ENCODE measurements around the gene RASAL3.

The RASAL3 gene

GRCh38 chr19:15452111-15453047 lies 12.0 kb downstream of the RASAL3 start:
- DNase-seq, result peak; percentile 63
- in situ Hi-C loops (cut with MboI; ENCODE audit: low pct_unique_long_range_greater_than_20kb, low sequenced_read_pairs), result no loop called here

GRCh38 chr19:15450528-15450890 lies 13.8 kb downstream of the RASAL3 start:
- in situ Hi-C loops (cut with MboI; ENCODE audit: low pct_unique_long_range_greater_than_20kb, low sequenced_read_pairs), result no loop called here
- no peak for DNase-seq

GRCh38 chr19:15449620-15450527 lies 14.5 kb downstream of the RASAL3 start, which contains the start of gene WIZ:
Gene WIZ, minus strand, starts transcription at chr19:15449956. Its CDS starts 1,649 bp downstream, at chr19:15448307.
- peak; percentile 26 for DNase-seq

GRCh38 chr19:15448778-15449619 lies 15.3 kb downstream of the RASAL3 start:
- no peak for DNase-seq
- in situ Hi-C loops (cut with MboI; ENCODE audit: low pct_unique_long_range_greater_than_20kb, low sequenced_read_pairs), result no loop called here

More at GRCh38 chr19:15449620-15450527, 14.5 kb downstream of the RASAL3 start, which contains the start of gene WIZ:
- in situ Hi-C loops (cut with MboI; ENCODE audit: low pct_unique_long_range_greater_than_20kb, low sequenced_read_pairs), result no loop called here

- in situ Hi-C loops (cut with MboI; ENCODE audit: low pct_unique_long_range_greater_than_20kb, low sequenced_read_pairs), result no loop called here
- DNase-seq, result no peak
Observed at GRCh38 chr19:15448044-15448777, 16.1 kb downstream of the RASAL3 start.

- DNase-seq, result no peak
Observed at GRCh38 chr19:15447057-15447456, 17.3 kb downstream of the RASAL3 start.

GRCh38 chr19:15445807-15446376 lies 18.5 kb downstream of the RASAL3 start:
- in situ Hi-C loops (cut with MboI; ENCODE audit: low pct_unique_long_range_greater_than_20kb, low sequenced_read_pairs), result no loop called here

More at GRCh38 chr19:15447057-15447456, 17.3 kb downstream of the RASAL3 start:
- in situ Hi-C loops (cut with MboI; ENCODE audit: low pct_unique_long_range_greater_than_20kb, low sequenced_read_pairs), result no loop called here

GRCh38 chr19:15445227-15445605 lies 19.1 kb downstream of the RASAL3 start:
- DNase-seq, result no peak
- in situ Hi-C loops (cut with MboI; ENCODE audit: low pct_unique_long_range_greater_than_20kb, low sequenced_read_pairs), result no loop called here

More at GRCh38 chr19:15445807-15446376, 18.5 kb downstream of the RASAL3 start:
- DNase-seq, result no peak

GRCh38 chr19:15444505-15445226 lies 19.7 kb downstream of the RASAL3 start:
- in situ Hi-C loops (cut with MboI; ENCODE audit: low pct_unique_long_range_greater_than_20kb, low sequenced_read_pairs), result no loop called here
- no peak for DNase-seq

GRCh38 chr19:15443838-15444237 lies 20.5 kb downstream of the RASAL3 start:
- in situ Hi-C loops (cut with MboI; ENCODE audit: low pct_unique_long_range_greater_than_20kb, low sequenced_read_pairs), result no loop called here
- no peak for DNase-seq

GRCh38 chr19:15443325-15443724 lies 21.0 kb downstream of the RASAL3 start:
- DNase-seq, result no peak
- in situ Hi-C loops (cut with MboI; ENCODE audit: low pct_unique_long_range_greater_than_20kb, low sequenced_read_pairs), result no loop called here

GRCh38 chr19:15442142-15442920 lies 22.0 kb downstream of the RASAL3 start:
- in situ Hi-C loops (cut with MboI; ENCODE audit: low pct_unique_long_range_greater_than_20kb, low sequenced_read_pairs), result no loop called here
- no peak for DNase-seq

- no peak for DNase-seq
- in situ Hi-C loops (cut with MboI; ENCODE audit: low pct_unique_long_range_greater_than_20kb, low sequenced_read_pairs), result no loop called here
Observed at GRCh38 chr19:15441317-15441716, 23.0 kb downstream of the RASAL3 start.

- in situ Hi-C loops (cut with MboI; ENCODE audit: low pct_unique_long_range_greater_than_20kb, low sequenced_read_pairs), result no loop called here
- DNase-seq, result no peak
Observed at GRCh38 chr19:15439821-15440641, 24.3 kb downstream of the RASAL3 start.

GRCh38 chr19:15439078-15439799 lies 25.1 kb downstream of the RASAL3 start:
- DNase-seq, result no peak
- in situ Hi-C loops (cut with MboI; ENCODE audit: low pct_unique_long_range_greater_than_20kb, low sequenced_read_pairs), result no loop called here

All from KBM-7 (cell line).